HCT116 (cell line): ENCODE results near the gene DPYSL5.

Source experiments
- CEBPB ChIP-seq: IDR thresholded peaks from 2 replicates; pipeline ENCODE4 v1.6.1; 2012; ENCODE audit warnings: low read depth
- EZH2phosphoT487 ChIP-seq: fragments of 200-600 bp; IDR thresholded peaks from 2 replicates; pipeline ENCODE4 v1.6.1; 2018; ENCODE audit warnings: antibody characterized with exemption, borderline replicate concordance
- JUND ChIP-seq: IDR thresholded peaks from 2 replicates; pipeline ENCODE4 v1.6.1; 2012
- POLR2A ChIP-seq: IDR thresholded peaks from 2 replicates; pipeline ENCODE4 v1.7.0; 2011; ENCODE audit warnings: borderline replicate concordance; ENCODE audit not compliant: insufficient read depth, insufficient read length; ENCODE audit errors: extremely low read depth
- POLR2AphosphoS5 ChIP-seq: IDR thresholded peaks from 2 replicates; pipeline ENCODE4 v1.6.1; 2011; ENCODE audit warnings: mild to moderate bottlenecking, low read depth, low read length, moderate library complexity
- TF ChIP-seq, protein P1 (sequence below), 3 experiments: fragments of 200-600 bp in 1 of 3; sonication (generic) in 1 of 3; IDR thresholded peaks in 2 of 3; conservative IDR thresholded peaks in 1 of 3; 2 replicates each; pipeline ENCODE4 v1.5.1; 2012 to 2017; ENCODE audit warnings: low read depth in 2 of 3, low read length in 2 of 3, antibody characterized with exemption in 1 of 3, borderline replicate concordance in 1 of 3, control low read depth in 1 of 3, mild to moderate bottlenecking in 1 of 3, mixed read lengths in 1 of 3, mixed run types in 1 of 3, moderate library complexity in 1 of 3; ENCODE audit not compliant: insufficient read depth in 1 of 3

DNA sequence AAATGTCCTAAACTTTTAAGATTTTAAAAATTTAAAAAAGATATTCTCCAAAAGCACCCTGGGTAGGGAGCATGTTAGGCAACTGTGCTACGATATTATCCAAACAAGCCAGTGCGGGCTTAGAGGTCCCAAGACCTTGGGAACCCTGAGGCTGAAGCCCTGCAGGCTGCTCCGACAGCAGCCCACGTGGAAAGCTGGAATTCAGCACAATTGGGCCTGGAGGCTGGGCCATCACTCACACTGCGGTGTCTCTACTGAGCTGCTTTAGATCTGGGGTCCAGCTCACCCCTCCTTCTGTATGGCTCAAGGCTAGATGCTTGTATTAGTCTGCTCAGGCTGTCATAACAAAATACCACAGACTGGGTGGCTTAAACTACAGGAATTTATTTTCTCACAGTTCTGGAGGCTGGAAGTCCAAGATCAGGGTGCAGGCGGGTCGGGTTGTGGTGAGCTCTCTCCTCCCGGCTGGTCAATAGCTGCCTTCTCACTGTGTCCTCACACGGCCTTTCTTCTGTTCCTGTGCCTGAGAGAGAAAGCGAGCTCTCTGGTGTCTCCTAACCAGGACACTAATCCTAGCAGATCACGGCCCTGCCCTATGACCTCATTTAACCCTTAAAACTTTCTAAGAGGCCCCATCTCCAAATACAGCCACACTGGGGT lies 42.5 kb downstream of the DPYSL5 start:
- TF ChIP-seq CEBPB (no peak), POLR2AphosphoS5 (no peak), POLR2A (no peak), EZH2phosphoT487 (no peak), JUND (no peak)
- TF ChIP-seq, protein P1, sequence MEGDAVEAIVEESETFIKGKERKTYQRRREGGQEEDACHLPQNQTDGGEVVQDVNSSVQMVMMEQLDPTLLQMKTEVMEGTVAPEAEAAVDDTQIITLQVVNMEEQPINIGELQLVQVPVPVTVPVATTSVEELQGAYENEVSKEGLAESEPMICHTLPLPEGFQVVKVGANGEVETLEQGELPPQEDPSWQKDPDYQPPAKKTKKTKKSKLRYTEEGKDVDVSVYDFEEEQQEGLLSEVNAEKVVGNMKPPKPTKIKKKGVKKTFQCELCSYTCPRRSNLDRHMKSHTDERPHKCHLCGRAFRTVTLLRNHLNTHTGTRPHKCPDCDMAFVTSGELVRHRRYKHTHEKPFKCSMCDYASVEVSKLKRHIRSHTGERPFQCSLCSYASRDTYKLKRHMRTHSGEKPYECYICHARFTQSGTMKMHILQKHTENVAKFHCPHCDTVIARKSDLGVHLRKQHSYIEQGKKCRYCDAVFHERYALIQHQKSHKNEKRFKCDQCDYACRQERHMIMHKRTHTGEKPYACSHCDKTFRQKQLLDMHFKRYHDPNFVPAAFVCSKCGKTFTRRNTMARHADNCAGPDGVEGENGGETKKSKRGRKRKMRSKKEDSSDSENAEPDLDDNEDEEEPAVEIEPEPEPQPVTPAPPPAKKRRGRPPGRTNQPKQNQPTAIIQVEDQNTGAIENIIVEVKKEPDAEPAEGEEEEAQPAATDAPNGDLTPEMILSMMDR (IDR thresholded peaks at IDR 0.05 in 2 of 3, conservative IDR thresholded peaks at IDR 0.05 in 1 of 3; ENCODE audit: borderline replicate concordance in 1 of 3, insufficient read depth in 1 of 3, low read depth in 2 of 3, low read length in 2 of 3), result no peak
